PC-9 (cell line): ENCODE measurements around the gene TSPAN18. TPM values are rescaled to one million over a fixed set of nuclear protein-coding genes. Genes with fewer than 3 reads are reported as not detected.
A peak's percentile ranks its signal among the peaks of the same experiment; 100 is the strongest.

Experiments
- BruUV-seq: library from RNA; stranded (reverse); fragments of 400-500 nt; replicated peaks from 2 replicates; lab custom pipeline; 2021; lab: Mats Ljungman, UMichigan
- CTCF ChIA-PET: fragments of 300-600 bp; sonication (Branson Sonifier 250); formaldehyde crosslinking; loops from one replicate; lab custom pipeline; 2022; ENCODE audit warnings: antibody characterized with exemption; lab: Charles Lee
- POLR2A ChIA-PET: fragments of 300-600 bp; sonication (Branson Sonifier 250); formaldehyde crosslinking; loops from one replicate; lab custom pipeline; 2022; ENCODE audit warnings: antibody characterized with exemption; ENCODE audit not compliant: unreplicated experiment; lab: Charles Lee
- DNase-seq, 2 experiments: peaks; one replicate each; pipeline versions ENCODE4 v3.0.0 to v3.0.0-alpha.2; 2015 to 2022; ENCODE audit warnings: mixed read lengths in 1 of 2
- H2AFZ ChIP-seq: fragments of 200-600 bp; sonication (generic); 2 replicates; pipeline ENCODE4 v1.8.1; 2017; ENCODE audit warnings: antibody characterized with exemption
- H3F3A ChIP-seq: fragments of 200-600 bp; sonication (generic); 2 replicates; pipeline ENCODE4 v1.8.1; 2017; ENCODE audit warnings: antibody characterized with exemption, mild to moderate bottlenecking, low read depth; ENCODE audit not compliant: insufficient read depth
- H3K27ac ChIP-seq: fragments of 200-600 bp; sonication (generic); 2 replicates; pipeline ENCODE4 v1.6.1; 2016; ENCODE audit warnings: mixed run types
- H3K27me3 ChIP-seq: fragments of 200-600 bp; sonication (generic); 2 replicates; pipeline ENCODE4 v1.6.1; 2016; ENCODE audit warnings: low read depth, mixed run types; ENCODE audit not compliant: insufficient read depth
- H3K36me3 ChIP-seq: fragments of 200-600 bp; sonication (generic); 2 replicates; pipeline ENCODE4 v1.6.1; 2016; ENCODE audit warnings: low read depth, mixed run types
- H3K4me1 ChIP-seq: fragments of 200-600 bp; sonication (generic); replicated peaks from 2 replicates; pipeline ENCODE4 v1.6.1; 2016; ENCODE audit warnings: mixed run types; ENCODE audit not compliant: insufficient read depth
- H3K4me2 ChIP-seq: fragments of 200-600 bp; sonication (generic); 2 replicates; pipeline ENCODE4 v1.6.1; 2017; ENCODE audit warnings: mixed run types
- H3K4me3 ChIP-seq: fragments of 200-600 bp; sonication (generic); 2 replicates; pipeline ENCODE4 v1.6.1; 2016; ENCODE audit warnings: mixed run types
- H3K79me2 ChIP-seq: fragments of 200-600 bp; sonication (generic); 2 replicates; pipeline ENCODE4 v1.6.1; 2017; ENCODE audit warnings: low read depth, mixed run types
- H3K9me2 ChIP-seq: fragments of 200-600 bp; sonication (generic); 2 replicates; pipeline ENCODE4 v1.8.1; 2017; ENCODE audit warnings: mild to moderate bottlenecking; ENCODE audit not compliant: insufficient read depth
- H3K9me3 ChIP-seq: fragments of 200-600 bp; sonication (generic); 2 replicates; pipeline ENCODE4 v1.8.1; 2016; ENCODE audit warnings: low read depth; ENCODE audit not compliant: insufficient read depth
- H4K20me1 ChIP-seq: fragments of 200-600 bp; sonication (generic); 2 replicates; pipeline ENCODE4 v1.8.1; 2017; ENCODE audit not compliant: insufficient read depth
- EZH2 ChIP-seq: fragments of 200-600 bp; sonication (generic); IDR thresholded peaks from 2 replicates; pipeline ENCODE4 v1.8.0; 2017; ENCODE audit warnings: antibody characterized with exemption, low read depth
- intact Hi-C: fragments of 100-400 bp; cut with micrococcal nuclease; formaldehyde crosslinking; loops from one replicate; pipeline ENCODE4 v1.10.0; 2022; ENCODE audit not compliant: unreplicated experiment
- total RNA-seq: library from RNA; stranded (reverse); gene quantifications from 2 replicates; pipeline ENCODE4 v1.2.3, GENCODE V29; 2021
- TF ChIP-seq, protein P1 (sequence below): fragments of 200-600 bp; sonication (generic); conservative IDR thresholded peaks from 2 replicates; pipeline ENCODE4 v1.6.1; 2017; ENCODE audit warnings: mixed run types, antibody characterized with exemption, mild to moderate bottlenecking, moderate library complexity

Gene TSPAN18
- total RNA-seq, 1 experiment from 2014 or later, result not detected

DNA sequence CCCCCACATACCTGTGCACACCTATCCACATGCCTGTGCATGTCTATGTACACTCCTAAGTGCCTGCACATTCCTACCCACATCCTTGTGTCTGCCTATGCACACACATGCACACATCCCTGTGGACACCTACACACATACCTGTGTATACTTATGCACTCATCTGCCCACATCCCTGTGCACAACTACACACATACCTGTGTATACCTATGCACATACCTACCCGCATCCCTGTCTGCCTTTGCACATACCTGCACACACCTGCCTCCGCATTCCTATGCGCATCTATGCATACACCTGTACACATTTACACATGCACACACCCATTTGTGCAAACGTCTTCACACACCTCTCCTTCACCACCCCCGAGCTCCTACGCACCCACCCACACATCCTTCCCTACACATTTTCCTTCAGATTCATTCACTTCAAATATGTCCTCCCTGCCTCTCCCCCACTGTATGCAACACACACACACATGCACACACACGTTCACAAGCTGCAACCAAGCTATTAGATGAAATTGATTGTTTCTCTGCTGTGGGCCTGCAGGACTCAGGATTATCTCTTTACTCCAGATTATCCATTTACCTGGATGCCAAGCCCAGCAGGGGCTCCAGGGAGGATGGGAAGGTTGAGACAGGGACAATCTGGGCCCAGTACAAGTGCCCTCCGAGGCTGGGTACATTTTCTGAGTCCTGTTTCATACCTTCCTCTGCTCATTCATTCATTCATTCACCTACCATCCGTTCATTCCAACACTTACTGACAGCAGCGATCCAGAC, 53.2 kb downstream of the TSPAN18 start:
- H4K20me1 ChIP-seq, result no peaks in the 10 kb centered on the region
- no peak overlapping the region for H3K4me2 ChIP-seq
- H3K4me1 ChIP-seq, result no peaks in the 10 kb centered on the region
- no peak for TF ChIP-seq EZH2
- TF ChIP-seq, protein P1, sequence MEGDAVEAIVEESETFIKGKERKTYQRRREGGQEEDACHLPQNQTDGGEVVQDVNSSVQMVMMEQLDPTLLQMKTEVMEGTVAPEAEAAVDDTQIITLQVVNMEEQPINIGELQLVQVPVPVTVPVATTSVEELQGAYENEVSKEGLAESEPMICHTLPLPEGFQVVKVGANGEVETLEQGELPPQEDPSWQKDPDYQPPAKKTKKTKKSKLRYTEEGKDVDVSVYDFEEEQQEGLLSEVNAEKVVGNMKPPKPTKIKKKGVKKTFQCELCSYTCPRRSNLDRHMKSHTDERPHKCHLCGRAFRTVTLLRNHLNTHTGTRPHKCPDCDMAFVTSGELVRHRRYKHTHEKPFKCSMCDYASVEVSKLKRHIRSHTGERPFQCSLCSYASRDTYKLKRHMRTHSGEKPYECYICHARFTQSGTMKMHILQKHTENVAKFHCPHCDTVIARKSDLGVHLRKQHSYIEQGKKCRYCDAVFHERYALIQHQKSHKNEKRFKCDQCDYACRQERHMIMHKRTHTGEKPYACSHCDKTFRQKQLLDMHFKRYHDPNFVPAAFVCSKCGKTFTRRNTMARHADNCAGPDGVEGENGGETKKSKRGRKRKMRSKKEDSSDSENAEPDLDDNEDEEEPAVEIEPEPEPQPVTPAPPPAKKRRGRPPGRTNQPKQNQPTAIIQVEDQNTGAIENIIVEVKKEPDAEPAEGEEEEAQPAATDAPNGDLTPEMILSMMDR, result no peak
- no TSS peak for BruUV-seq
- H3K36me3 ChIP-seq, result no peaks in the 10 kb centered on the region
- no peak overlapping the region for H3K27ac ChIP-seq
- peaks cover 28% of the 10 kb centered on the region for H3K27me3 ChIP-seq
- intact Hi-C loops, result loop anchor here (5.0 kb wide), 1 partner anchor 158 kb away; no protein-coding TSS in a partner anchor
- no peaks in the 10 kb centered on the region for H3F3A ChIP-seq
- H2AFZ ChIP-seq, result no peak overlapping the region
- H3K9me3 ChIP-seq, result no peaks in the 10 kb centered on the region
- H3K4me3 ChIP-seq, result no peak overlapping the region
- no peaks in the 10 kb centered on the region for H3K79me2 ChIP-seq
- ChIA-PET POLR2A (no interaction called here), CTCF (no interaction called here)
- no peak for DNase-seq
- no peaks in the 10 kb centered on the region for H3K9me2 ChIP-seq

DNA sequence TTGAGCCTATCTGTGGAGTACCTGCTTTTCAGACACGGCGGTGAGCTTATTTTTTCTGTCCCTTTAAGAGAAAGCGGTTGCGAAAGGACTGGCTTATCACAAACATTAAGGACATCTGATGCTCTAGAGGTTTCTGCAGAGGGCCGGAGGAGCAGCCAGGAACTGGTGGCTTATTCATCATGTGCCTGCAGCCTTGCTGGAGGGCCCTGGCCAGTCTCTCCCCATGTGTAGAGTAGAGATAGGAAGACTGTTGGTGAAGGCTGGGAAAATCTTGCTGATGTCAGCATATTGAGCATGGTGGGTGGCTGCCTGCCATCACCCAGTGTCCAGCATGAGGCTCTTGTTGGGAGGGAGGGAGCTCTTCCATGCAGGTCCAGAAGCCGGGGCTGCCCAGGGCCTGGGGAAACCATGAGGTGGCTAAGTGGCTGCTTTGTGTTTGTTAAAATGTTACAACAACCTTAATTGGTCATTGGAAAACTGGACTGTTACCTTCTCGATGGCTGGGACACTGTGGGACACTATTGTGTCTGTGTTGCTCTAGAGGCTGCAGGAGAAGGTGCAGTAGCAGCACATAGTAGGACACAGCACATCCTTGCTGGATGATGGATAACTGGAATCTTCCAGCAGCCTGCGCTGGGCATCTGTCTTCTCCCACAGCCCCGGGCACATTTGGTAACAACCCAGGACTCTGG, 54.3 kb downstream of the TSPAN18 start:
- H3K4me1 ChIP-seq, result no peaks in the 10 kb centered on the region
- intact Hi-C loops, result no loop called here
- no peak overlapping the region for H2AFZ ChIP-seq
- peak in 1 of 2 experiments; percentile 47 for DNase-seq
- POLR2A ChIA-PET, result interaction anchor here (0.6 kb wide), 1 partner anchor 104 kb away, joined by 4 read pairs; no protein-coding TSS in a partner anchor
- no peaks in the 10 kb centered on the region for H3K9me2 ChIP-seq
- peaks cover 36% of the 10 kb centered on the region for H3K27me3 ChIP-seq
- no peaks in the 10 kb centered on the region for H4K20me1 ChIP-seq
- H3K27ac ChIP-seq, result no peak overlapping the region
- no peaks in the 10 kb centered on the region for H3K79me2 ChIP-seq
- H3K9me3 ChIP-seq, result no peaks in the 10 kb centered on the region
- no peak overlapping the region for H3K4me3 ChIP-seq
- H3K4me2 ChIP-seq, result no peak overlapping the region
- CTCF ChIA-PET, result no interaction called here
- BruUV-seq, result no TSS peak
- no peaks in the 10 kb centered on the region for H3K36me3 ChIP-seq
- TF ChIP-seq, protein P1, result no peak
- no peak for TF ChIP-seq EZH2
- no peaks in the 10 kb centered on the region for H3F3A ChIP-seq

DNA sequence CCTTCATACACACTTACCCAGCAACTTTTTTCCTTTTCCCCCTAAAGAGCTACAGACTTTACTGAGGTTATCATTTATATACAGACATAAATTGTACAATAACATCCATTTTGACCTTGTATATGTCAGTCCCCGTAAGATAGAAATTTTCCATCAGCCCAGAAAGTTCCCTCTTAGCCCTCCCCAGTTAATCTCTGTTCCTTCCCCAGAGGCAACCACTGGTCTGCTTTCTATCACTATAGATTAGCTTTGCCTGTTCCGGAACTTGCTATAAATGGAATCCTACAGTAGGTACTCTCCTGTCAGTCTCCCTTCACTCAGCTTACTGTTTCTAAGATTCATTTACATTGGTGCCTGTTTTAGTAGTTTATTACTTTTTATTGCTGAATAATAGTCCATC, 54.9 kb downstream of the TSPAN18 start:
- peaks cover 37% of the 10 kb centered on the region for H3K27me3 ChIP-seq
- H3K4me2 ChIP-seq, result no peak overlapping the region
- ChIA-PET POLR2A (interaction anchor here (0.6 kb wide), 1 partner anchor 105 kb away, joined by 4 read pairs; no protein-coding TSS in a partner anchor), CTCF (no interaction called here)
- intact Hi-C loops, result no loop called here
- H3K79me2 ChIP-seq, result no peaks in the 10 kb centered on the region
- no TSS peak for BruUV-seq
- H3K27ac ChIP-seq, result no peak overlapping the region
- H3K4me1 ChIP-seq, result no peaks in the 10 kb centered on the region
- H4K20me1 ChIP-seq, result no peaks in the 10 kb centered on the region
- DNase-seq, result no peak
- H3F3A ChIP-seq, result no peaks in the 10 kb centered on the region
- no peaks in the 10 kb centered on the region for H3K9me3 ChIP-seq
- H3K36me3 ChIP-seq, result no peaks in the 10 kb centered on the region
- no peak for TF ChIP-seq EZH2
- TF ChIP-seq, protein P1, result no peak
- H3K4me3 ChIP-seq, result no peak overlapping the region
- no peak overlapping the region for H2AFZ ChIP-seq
- H3K9me2 ChIP-seq, result no peaks in the 10 kb centered on the region
